Gastroesophageal sphincter (tissue), 3 donors: ENCODE results near the gene ATP1A3.

Source experiments
- POLR2A ChIP-seq, 2 donors: fragments of 450-650 bp; IDR thresholded peaks; one replicate each; pipeline ENCODE4 v1.6.1; 2017; ENCODE audit warnings: antibody characterized with exemption in 2 of 2, mild to moderate bottlenecking in 2 of 2, moderate library complexity in 1 of 2
- TF ChIP-seq, protein P1 (sequence below), 4 experiments: fragments of 200-600 bp in 2 of 4; fragments of 450-650 bp in 2 of 4; sonication (generic) in 1 of 4; IDR thresholded peaks; one replicate each; pipeline ENCODE4 v1.5.1; 2017 to 2019; ENCODE audit warnings: antibody characterized with exemption in 4 of 4, mild to moderate bottlenecking in 2 of 4, moderate library complexity in 2 of 4

DNA sequence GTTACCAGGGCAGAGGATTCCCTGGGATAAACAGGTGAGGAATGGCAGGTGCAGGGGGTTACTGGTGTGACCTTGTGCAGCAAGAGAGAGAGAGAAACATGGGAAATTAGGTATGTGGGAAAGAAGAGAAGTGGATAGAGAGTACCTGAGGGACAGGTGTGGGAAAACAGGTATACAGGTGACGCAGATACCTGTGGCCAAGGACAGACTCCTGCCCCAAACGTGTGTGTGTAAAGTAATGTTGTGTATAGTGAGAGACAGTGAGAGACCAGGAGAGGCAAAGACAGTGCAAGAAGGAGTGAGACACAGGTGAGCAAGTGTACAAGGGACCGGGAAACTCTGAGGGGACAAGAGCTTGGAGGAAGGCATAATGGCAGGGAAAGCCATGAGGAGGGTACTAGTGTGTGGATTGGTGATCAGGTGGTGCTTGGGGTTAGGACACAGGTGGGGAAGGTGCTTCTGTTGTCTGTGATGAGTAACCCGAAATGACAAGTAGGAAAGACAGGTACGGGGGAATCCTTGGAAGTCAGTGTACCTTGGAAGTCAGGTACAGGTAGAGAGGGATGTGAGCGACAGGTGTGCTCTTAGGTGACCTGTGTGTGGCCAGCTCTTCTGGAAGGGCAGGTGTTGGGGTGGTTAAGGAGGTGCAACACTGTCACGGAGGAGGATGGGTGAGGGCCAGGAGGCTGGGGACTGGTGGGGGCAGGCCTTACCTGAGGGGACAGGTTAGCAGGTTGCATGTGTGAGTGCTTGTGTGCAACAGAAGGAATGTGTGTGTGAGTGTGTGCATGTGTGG is 68.6 kb downstream of the ATP1A3 start:
- TF ChIP-seq, protein P1, sequence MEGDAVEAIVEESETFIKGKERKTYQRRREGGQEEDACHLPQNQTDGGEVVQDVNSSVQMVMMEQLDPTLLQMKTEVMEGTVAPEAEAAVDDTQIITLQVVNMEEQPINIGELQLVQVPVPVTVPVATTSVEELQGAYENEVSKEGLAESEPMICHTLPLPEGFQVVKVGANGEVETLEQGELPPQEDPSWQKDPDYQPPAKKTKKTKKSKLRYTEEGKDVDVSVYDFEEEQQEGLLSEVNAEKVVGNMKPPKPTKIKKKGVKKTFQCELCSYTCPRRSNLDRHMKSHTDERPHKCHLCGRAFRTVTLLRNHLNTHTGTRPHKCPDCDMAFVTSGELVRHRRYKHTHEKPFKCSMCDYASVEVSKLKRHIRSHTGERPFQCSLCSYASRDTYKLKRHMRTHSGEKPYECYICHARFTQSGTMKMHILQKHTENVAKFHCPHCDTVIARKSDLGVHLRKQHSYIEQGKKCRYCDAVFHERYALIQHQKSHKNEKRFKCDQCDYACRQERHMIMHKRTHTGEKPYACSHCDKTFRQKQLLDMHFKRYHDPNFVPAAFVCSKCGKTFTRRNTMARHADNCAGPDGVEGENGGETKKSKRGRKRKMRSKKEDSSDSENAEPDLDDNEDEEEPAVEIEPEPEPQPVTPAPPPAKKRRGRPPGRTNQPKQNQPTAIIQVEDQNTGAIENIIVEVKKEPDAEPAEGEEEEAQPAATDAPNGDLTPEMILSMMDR (IDR thresholded peaks at IDR 0.05): no peak
- no peak for TF ChIP-seq POLR2A (IDR thresholded peaks at IDR 0.05)
